DOHH2 (cell line): ENCODE data around the gene HCN3.

Experiments used
- CTCF ChIP-seq: fragments of 200-600 bp; sonication (generic); IDR thresholded peaks from one replicate; pipeline ENCODE4 v1.5.1; 2014; ENCODE audit warnings: antibody characterized with exemption, mild to moderate bottlenecking, low read depth, low read length; ENCODE audit not compliant: poor library complexity, severe bottlenecking
- EZH2phosphoT487 ChIP-seq: fragments of 200-600 bp; sonication (generic); IDR thresholded peaks from 2 replicates; pipeline ENCODE4 v1.6.1; 2017; ENCODE audit warnings: borderline replicate concordance, mild to moderate bottlenecking, antibody characterized with exemption, low read length, moderate library complexity, mixed read lengths

- TF ChIP-seq CTCF (no peak), EZH2phosphoT487 (no peak)
Measured at GRCh38 chr1:155293086-155293749, 16.0 kb downstream of the HCN3 start.
